ENCODE results near the gene ZBTB3. TPM values are rescaled to one million over a fixed set of nuclear protein-coding genes. Genes with fewer than 3 reads are reported as not detected.

ZBTB3 gene
- total RNA-seq, 1 experiment from 2014 or later = 82.3 TPM

- TF ChIP-seq CREM (CRISPR knock-in tag; IDR thresholded peaks at IDR 0.05) (no peak), E2F5 (CRISPR knock-in tag; IDR thresholded peaks at IDR 0.05) (peak; percentile 50; the same call in 1 of the 2 replicates), NFYB (CRISPR knock-in tag; conservative IDR thresholded peaks at IDR 0.05; ENCODE audit: low read depth) (peak; percentile 21; the same call in 1 of the 2 replicates), GRHL2 (CRISPR knock-in tag; IDR thresholded peaks at IDR 0.05; ENCODE audit: insufficient replicate concordance, severe bottlenecking) (no peak), ETV6 (CRISPR knock-in tag; IDR thresholded peaks at IDR 0.05) (peak; percentile 91), GABPB1 (CRISPR knock-in tag; IDR thresholded peaks at IDR 0.05) (peak; percentile 47), TCF7 (CRISPR knock-in tag; IDR thresholded peaks at IDR 0.05; ENCODE audit: low read depth) (peak; percentile 78; the same call in 1 of the 2 replicates), E2F1 (CRISPR knock-in tag; IDR thresholded peaks at IDR 0.05) (0 out of 2 replicates have a peak, but pooled peaks have one; percentile 17), ZNF232 (CRISPR knock-in tag; IDR thresholded peaks at IDR 0.05) (no peak), RELA (CRISPR knock-in tag; IDR thresholded peaks at IDR 0.05; ENCODE audit: borderline replicate concordance) (peak; percentile 92; the same call in 1 of the 2 replicates), KAT7 (CRISPR knock-in tag; IDR thresholded peaks at IDR 0.05; ENCODE audit: borderline replicate concordance) (0 out of 2 replicates have a peak, but pooled peaks have one; percentile 76), TEAD4 (CRISPR knock-in tag; IDR thresholded peaks at IDR 0.05) (no peak), ZNF219 (CRISPR knock-in tag; IDR thresholded peaks at IDR 0.05; ENCODE audit: borderline replicate concordance) (no peak), ATF1 (CRISPR knock-in tag; IDR thresholded peaks at IDR 0.05) (peak; percentile 47; the same call in 1 of the 2 replicates), ZNF532 (CRISPR knock-in tag; IDR thresholded peaks at IDR 0.05; ENCODE audit: borderline replicate concordance) (no peak), ZNF416 (CRISPR knock-in tag; IDR thresholded peaks at IDR 0.05) (no peak), FOXP1 (CRISPR knock-in tag; IDR thresholded peaks at IDR 0.05; ENCODE audit: borderline replicate concordance) (peak; percentile 95), CBFB (CRISPR knock-in tag; IDR thresholded peaks at IDR 0.05; ENCODE audit: low read depth) (no peak), MYBL2 (CRISPR knock-in tag; IDR thresholded peaks at IDR 0.05) (no peak; the same call in 1 of the 2 replicates), ZNF423 (CRISPR knock-in tag; IDR thresholded peaks at IDR 0.05) (no peak), RORB (CRISPR knock-in tag; IDR thresholded peaks at IDR 0.05) (no peak)
- TF ChIP-seq, protein P1, sequence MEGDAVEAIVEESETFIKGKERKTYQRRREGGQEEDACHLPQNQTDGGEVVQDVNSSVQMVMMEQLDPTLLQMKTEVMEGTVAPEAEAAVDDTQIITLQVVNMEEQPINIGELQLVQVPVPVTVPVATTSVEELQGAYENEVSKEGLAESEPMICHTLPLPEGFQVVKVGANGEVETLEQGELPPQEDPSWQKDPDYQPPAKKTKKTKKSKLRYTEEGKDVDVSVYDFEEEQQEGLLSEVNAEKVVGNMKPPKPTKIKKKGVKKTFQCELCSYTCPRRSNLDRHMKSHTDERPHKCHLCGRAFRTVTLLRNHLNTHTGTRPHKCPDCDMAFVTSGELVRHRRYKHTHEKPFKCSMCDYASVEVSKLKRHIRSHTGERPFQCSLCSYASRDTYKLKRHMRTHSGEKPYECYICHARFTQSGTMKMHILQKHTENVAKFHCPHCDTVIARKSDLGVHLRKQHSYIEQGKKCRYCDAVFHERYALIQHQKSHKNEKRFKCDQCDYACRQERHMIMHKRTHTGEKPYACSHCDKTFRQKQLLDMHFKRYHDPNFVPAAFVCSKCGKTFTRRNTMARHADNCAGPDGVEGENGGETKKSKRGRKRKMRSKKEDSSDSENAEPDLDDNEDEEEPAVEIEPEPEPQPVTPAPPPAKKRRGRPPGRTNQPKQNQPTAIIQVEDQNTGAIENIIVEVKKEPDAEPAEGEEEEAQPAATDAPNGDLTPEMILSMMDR (IDR thresholded peaks at IDR 0.05) = no peak
- TF ChIP-seq, protein P2, sequence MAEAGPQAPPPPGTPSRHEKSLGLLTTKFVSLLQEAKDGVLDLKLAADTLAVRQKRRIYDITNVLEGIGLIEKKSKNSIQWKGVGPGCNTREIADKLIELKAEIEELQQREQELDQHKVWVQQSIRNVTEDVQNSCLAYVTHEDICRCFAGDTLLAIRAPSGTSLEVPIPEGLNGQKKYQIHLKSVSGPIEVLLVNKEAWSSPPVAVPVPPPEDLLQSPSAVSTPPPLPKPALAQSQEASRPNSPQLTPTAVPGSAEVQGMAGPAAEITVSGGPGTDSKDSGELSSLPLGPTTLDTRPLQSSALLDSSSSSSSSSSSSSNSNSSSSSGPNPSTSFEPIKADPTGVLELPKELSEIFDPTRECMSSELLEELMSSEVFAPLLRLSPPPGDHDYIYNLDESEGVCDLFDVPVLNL (CRISPR knock-in tag; IDR thresholded peaks at IDR 0.05; ENCODE audit: borderline replicate concordance, low read depth) = no peak
- TF ChIP-seq, protein P3, sequence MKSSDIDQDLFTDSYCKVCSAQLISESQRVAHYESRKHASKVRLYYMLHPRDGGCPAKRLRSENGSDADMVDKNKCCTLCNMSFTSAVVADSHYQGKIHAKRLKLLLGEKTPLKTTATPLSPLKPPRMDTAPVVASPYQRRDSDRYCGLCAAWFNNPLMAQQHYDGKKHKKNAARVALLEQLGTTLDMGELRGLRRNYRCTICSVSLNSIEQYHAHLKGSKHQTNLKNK (CRISPR knock-in tag; IDR thresholded peaks at IDR 0.05) = no peak
- TF ChIP-seq, protein P4, sequence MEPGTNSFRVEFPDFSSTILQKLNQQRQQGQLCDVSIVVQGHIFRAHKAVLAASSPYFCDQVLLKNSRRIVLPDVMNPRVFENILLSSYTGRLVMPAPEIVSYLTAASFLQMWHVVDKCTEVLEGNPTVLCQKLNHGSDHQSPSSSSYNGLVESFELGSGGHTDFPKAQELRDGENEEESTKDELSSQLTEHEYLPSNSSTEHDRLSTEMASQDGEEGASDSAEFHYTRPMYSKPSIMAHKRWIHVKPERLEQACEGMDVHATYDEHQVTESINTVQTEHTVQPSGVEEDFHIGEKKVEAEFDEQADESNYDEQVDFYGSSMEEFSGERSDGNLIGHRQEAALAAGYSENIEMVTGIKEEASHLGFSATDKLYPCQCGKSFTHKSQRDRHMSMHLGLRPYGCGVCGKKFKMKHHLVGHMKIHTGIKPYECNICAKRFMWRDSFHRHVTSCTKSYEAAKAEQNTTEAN (CRISPR knock-in tag; IDR thresholded peaks at IDR 0.05) = peak; percentile 76; the same call in 1 of the 2 replicates
- TF ChIP-seq, protein P5, sequence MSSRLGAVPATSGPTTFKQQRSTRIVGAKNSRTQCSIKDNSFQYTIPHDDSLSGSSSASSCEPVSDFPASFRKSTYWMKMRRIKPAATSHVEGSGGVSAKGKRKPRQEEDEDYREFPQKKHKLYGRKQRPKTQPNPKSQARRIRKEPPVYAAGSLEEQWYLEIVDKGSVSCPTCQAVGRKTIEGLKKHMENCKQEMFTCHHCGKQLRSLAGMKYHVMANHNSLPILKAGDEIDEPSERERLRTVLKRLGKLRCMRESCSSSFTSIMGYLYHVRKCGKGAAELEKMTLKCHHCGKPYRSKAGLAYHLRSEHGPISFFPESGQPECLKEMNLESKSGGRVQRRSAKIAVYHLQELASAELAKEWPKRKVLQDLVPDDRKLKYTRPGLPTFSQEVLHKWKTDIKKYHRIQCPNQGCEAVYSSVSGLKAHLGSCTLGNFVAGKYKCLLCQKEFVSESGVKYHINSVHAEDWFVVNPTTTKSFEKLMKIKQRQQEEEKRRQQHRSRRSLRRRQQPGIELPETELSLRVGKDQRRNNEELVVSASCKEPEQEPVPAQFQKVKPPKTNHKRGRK (CRISPR knock-in tag; IDR thresholded peaks at IDR 0.05; ENCODE audit: borderline replicate concordance) = no peak
Observed at GRCh38 chr11:62791501-62792201, 37.7 kb upstream of the ZBTB3 start, which contains the start of gene TMEM223 (continued).

Data from WTC11 (cell line).